HG03342 (cell line): ENCODE measurements around the gene FCF1.

Experiments used
- ATAC-seq: cut with Tn5 transposase; IDR thresholded peaks from one replicate; pipeline ENCODE4 v1.9.1; 2021; ENCODE audit warnings: mild to moderate bottlenecking, moderate library complexity; ENCODE audit not compliant: unreplicated experiment

The FCF1 gene

DNA sequence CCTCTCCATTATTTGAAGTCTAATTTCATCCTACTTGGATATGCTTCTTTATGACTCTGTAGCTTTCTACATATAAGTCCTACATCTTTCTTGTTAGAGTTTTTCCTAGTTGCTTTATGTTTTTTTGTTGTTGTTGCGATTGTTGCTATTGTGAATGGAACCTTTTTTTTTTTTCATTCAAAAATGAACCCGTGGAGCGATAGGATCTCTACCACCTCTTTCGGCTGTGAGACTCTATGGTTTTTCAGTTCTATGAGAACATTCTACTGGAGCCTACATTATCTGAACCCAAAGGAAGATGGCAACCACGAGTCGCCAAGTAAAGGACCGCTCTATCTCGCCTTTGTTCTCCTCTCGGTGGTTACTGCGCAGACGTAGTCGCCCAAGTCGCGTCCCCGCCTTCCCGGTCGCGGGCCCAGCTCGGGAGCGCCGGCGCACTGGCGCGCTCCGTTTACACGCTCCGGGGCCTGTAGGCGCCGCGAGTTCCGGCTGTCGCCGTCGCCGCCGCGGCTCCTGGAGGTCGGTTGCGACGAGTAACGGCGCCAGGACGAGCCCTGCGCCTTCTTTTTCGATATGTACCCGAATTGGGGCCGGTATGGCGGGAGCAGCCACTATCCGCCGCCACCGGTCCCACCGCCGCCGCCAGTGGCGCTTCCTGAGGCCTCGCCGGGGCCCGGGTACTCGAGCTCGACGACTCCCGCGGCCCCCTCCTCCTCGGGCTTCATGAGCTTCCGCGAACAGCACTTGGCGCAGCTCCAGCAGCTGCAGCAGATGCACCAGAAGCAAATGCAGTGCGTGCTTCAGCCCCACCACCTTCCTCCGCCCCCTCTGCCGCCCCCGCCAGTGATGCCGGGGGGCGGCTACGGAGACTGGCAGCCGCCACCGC, 50.2 kb downstream of the FCF1 start, which contains the start of gene YLPM1:
YLPM1 (plus strand) TSS at position 400 of the 886 bp plus-strand sequence; CDS start at position 574, 174 bp downstream.
- ATAC-seq = peak; percentile 82

DNA sequence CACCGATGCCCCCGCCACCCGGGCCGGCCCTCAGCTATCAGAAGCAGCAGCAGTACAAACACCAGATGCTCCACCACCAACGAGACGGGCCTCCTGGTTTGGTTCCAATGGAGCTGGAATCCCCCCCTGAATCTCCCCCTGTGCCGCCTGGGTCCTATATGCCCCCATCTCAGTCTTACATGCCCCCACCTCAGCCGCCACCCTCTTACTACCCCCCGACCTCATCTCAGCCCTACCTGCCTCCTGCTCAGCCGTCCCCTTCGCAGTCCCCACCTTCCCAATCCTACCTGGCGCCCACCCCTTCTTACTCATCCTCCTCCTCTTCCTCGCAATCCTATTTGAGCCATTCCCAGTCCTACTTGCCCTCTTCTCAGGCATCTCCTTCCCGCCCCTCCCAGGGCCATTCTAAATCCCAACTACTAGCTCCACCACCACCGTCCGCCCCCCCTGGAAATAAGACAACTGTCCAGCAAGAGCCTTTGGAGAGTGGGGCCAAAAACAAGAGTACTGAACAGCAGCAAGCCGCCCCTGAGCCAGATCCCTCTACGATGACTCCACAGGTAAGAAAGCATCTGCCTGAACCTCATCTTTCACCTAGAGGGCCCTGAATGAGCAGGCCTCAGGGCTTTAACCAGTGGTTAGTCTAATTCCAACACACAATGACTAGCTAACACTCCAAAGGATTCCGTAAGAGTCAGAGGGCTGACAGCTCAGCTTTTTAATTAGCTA, 51.0 kb downstream of the FCF1 start:
- no peak for ATAC-seq

DNA sequence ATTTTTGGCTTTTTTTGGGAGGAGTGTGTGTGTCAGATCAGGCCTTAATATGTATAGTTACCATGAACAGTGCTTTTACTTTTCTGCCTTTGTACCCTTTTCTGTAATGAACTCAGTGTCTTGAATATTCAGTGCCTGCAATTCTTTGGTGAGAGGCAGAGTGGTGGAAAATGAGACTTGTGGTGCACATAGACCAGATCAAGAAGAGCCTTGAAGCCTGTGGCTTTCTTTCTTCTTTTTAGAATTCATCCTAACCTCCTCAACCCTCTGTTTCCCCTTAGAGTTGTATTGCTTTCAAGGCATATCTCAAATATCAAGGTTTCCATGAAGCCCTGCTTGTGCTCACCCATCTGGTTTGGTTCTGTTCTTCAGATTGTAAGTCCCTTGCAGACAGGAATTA, 52.8 kb downstream of the FCF1 start:
- no peak for ATAC-seq

DNA sequence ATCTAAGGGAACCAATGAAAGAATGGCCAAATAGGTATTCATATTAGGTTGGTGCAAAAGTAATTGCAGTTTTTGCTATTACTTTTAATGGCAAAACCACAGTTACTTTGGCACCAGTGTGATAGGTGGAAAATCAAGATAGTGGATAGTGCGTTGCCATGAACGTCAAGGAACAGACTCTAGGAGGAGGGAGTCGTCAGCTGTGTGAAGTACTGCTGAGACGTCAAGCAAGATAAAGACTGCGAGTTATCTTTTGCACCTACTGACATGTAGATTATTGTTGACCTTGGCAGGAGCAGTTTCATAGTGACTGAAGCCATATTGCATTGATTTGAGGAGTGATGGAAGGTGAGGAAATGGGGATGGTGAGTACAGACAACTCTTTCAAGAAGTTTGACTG, 58.5 kb downstream of the FCF1 start:
- ATAC-seq = no peak

DNA sequence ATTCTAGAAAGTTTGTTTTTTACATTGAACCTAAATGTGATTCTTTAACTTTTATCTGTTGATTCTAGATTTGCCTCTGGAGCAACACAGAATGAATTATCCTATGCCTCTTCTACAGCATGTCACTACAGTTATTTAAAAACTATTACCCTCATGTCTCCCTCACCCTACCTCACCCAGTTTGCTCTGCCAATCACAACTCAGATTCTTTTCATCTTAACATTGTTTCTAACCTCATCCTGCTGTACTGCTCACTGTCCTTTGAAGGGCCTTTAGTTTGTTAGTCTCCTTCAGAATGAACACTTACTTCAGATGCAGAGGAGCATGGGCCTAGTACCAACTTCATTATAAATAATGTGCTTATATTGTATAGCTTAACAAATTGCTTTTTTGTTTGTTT, 71.7 kb downstream of the FCF1 start:
- ATAC-seq = no peak

DNA sequence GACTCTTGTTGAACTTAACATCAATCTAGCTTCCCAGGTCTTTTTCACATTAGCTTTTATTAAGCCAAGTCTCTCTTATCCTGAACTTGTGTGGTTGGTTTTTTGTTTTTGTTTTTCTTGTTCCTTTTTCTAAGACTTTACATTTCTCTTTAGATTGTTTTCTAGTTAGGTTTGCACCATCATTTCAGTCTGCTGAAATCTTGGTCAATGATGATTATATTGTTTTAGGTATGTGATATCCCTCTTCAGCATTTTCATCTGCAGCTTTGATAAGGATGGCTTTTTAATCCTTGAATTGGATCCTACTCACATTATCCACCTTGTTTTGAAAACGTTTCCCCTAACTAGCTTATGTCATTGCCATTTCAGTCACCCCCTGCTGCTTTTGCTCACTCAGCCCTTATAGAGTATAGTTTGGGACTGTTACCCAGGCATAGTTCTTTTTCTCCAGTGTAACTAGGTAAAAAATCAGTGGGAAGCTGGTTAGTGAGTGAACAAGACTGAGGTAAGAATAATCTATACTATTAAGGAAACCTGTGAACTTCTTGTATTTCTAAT, 72.2 kb downstream of the FCF1 start:
- no peak for ATAC-seq

DNA sequence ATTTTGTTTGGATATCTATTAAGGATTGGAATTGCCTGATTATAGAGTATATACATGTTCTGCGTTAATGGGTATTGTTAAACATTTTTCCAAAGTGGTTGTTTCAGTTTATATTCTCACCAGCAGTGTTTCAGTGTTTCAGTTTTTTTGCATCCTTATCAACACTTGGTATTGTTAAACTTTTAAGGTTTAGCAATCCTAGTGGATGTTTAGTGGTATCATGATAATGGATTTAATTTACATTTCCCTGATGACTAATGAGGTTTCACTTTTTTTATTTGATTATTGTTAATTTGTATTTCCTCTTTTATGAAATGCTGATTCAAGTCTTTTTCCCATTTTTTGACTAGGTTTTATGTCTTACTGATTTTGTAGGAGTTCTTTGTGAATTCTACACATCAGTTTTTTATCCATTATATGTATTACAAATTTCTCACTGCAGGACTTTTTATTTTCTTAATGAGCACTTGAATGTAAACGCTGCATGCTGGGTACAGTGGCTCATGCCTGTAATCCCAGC, 73.9 kb downstream of the FCF1 start:
- ATAC-seq = no peak
